HG03135 (cell line): ENCODE measurements around the gene PPIE.

Experiments used
- ATAC-seq: cut with Tn5 transposase; IDR thresholded peaks from one replicate; pipeline ENCODE4 v1.9.1; 2021; ENCODE audit warnings: mild to moderate bottlenecking, moderate library complexity; ENCODE audit not compliant: unreplicated experiment

The PPIE gene

DNA sequence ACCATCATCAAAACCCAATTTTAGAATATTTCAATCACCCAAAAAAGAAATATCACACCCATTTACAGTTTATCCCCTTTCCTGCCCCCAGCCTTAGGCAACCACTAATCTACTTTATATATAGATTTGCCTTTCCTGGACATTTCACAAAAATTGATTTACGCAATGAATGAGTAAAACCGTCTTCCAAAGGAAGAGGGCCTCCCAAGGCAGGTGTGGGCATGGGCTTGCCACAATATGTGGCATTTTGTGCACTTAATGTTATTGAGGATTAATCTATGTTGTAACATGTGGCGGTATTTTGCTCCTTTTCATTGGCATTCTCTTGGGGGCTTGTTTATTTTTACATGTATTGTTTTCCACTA is 61.8 kb downstream of the PPIE start:
- no peak for ATAC-seq

DNA sequence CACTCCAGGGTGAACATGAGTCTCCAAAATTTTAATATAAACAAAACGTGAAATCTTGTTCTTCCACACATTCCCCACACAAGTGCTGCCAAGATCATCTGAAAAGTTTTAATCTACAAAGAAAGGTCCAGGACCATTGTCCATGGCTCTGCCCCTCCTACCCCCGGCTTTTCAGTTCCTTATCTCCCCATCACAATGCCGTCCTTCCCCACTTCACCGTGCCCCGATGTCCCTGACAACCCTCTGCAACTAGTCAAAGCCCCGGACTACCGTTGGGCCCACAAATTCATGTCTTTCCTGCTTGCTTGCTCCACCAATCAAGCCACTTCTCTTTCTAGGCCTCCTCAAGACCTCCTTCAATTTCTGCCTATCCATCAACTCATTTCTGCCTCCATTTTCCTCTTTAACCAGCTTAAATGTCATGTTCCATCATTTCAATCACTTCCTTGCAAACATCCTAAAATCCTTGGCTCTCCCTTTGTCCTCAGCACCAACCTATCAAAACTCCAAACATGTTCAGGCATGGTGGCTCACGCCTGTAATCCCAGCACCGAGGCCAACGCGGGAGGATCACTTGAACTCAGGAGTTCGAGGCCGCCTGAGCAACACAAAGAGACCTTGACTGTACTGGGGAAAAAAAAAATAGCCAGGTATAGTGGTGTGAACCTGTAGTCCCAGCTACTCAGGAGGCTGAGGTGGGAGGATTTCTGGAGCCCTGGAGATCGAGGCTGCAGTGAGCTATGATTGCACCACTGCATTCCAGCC is 64.0 kb downstream of the PPIE start:
- ATAC-seq = no peak

DNA sequence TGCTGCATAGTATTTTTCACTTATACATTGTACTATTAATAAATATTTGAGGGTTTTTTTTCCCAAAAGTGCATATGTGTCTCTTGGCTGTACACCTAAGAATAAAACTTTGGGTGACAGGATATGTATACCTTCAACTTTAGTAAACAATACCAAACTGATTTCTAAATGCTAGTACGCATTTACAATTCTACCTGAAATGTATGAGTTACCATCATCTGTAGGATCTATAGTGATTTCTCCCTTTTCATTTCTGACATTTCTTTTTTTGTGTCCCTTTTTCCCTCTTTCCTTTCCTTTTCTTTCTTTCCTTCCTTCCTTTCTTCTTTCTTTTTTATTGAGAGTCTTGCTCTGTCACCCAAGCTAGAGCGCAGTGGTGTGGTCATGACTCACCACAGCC is 66.7 kb downstream of the PPIE start:
- no peak for ATAC-seq

DNA sequence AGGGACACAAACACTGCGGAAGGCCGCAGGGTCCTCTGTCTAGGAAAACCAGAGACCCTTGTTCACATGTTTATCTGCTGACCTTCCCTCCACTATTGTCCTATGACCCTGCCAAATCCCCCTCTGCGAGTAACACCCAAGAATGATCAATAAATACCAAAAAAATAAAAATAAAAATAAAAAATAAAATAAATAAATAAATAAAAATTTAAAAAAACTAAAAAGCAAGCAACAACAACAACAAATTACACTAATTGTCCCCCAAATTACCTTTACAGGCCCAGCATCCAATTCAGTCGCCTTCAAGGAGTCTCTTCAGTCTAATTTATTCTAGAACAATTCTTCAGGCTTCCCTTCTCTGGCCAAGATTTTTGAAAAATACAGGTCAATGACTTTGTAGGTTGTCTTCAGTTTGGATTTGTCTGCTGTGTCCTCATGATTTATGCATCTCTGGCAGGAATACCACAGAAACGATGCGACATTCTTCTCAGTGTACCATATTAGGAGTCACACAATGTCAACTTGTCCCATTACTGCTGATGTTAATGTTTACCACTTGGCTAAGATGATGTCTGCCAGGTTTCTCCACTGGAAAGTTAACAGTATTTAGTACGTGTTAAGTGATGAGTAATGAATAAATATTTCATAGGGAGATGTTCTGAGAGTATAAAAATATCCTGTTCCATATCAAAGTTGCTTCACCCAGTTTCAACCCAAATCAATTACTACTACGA is 70.3 kb downstream of the PPIE start:
- ATAC-seq = no peak

DNA sequence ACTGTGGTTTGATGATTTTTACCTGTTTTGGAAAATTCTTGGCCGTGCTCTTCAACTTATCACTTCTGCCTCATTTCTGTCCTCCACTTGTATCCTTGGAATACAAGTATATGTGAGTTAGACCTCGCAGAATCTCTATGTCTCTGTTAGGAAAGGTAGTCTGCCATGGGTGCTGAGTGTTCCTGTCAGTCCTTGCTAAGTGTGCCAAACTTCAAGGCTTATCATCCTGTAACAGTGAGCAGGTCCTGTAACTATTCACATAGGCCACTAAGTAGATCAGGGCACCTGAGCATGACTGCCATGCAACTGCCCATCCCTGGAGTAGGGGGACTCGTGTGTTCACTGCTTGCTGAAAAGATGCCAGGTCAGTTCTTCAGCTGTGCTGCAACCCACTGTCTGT is 74.2 kb downstream of the PPIE start:
- ATAC-seq = no peak
